ENCODE measurements around the gene CBX8. TPM values are rescaled to one million over a fixed set of nuclear protein-coding genes. Genes with fewer than 3 reads are reported as not detected.

CBX8 gene
- total and polyA plus RNA-seq, 2 of the 8 experiments (the other 6 are each of a cell fraction or from before 2014, with no cell fraction given): 0.09 to 2.1 TPM

DNA sequence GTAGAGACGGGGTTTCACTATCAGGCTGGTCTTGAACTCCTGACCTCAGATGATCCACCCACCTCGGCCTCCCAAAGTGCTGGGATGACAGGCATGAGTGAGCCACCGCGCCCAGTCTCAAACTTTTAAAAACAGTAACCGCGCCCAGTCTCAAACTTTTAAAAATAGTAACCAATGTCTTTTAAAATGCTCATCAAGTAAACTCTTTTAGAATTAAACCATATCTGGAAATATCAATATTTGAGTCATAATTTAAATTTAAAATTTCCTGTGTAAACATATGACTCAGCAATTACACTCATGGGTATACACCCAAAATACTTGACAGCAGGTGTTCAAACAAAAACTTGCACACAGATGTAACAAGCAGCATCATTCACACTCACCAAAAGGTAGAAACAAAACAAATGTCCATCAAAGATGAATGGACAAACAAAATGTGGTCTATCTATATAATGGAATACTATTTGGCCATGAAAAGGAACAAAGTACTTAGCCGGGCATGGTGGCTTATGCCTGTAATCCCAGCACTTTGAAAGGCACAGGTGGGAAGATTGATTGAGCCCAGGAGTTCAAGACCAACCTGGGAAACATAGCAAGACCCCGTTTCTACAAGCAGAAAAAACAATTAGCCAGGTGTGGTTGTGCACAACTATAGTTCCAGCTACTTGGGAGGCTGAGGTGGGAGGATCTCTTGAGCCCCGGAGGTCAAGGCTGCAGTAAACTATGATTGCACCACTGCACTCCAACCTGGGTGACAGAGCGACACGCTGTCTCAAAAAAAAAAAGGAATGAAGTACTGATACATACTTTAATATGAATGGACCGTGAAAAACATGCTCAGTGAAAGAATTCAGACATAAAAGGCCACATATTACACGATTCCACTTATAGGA, 46.0 kb downstream of the CBX8 start (continued):
- TF ChIP-seq HDAC6 (IDR thresholded peaks at IDR 0.05; ENCODE audit: low read depth, low read length): no peak
- no peak for TF ChIP-seq CHD1 (IDR thresholded peaks at IDR 0.05; ENCODE audit: low read depth, low read length)
- TF ChIP-seq TAF7 (optimal IDR thresholded peaks at IDR 0.05; ENCODE audit: borderline replicate concordance, low read depth, low read length): no peak
- TF ChIP-seq TAF1 (IDR thresholded peaks at IDR 0.05; ENCODE audit: low read depth, low read length): no peak

Measured in H1 (cell line).